ENCODE results near the gene GNL1. TPM values are rescaled to one million over a fixed set of nuclear protein-coding genes. Genes with fewer than 3 reads are reported as not detected.
"Not testable (repeated sequence)": the region's sequence is repeated elsewhere in the genome, so short reads cannot be mapped to it uniquely, and the experiment has no call there.

The GNL1 gene
- total and polyA plus RNA-seq, 4 donors = 41.0 to 68.5 (median 54.6) TPM

GRCh38 chr6:30507849-30508827 is 48.2 kb downstream of the GNL1 start:
- H3K36me3 ChIP-seq (ENCODE audit: control insufficient read depth in 4 of 4, insufficient read depth in 4 of 4, low read length in 4 of 4) = no peaks in the 10 kb centered on the region
- TF ChIP-seq CTCF (IDR thresholded peaks at IDR 0.05; ENCODE audit: control extremely low read depth, extremely low read depth) = no peak
- DNase-seq (no peak), ATAC-seq (ENCODE audit: insufficient read depth, low FRiP score) (no peak)
- H3K4me1 ChIP-seq (ENCODE audit: control insufficient read depth in 5 of 5, insufficient read depth in 5 of 5, low read length in 5 of 5) = no peaks in the 10 kb centered on the region
- H3K9ac ChIP-seq (ENCODE audit: insufficient read depth in 1 of 2, low read length in 2 of 2) = no peak overlapping the region
- H3K4me3 ChIP-seq = no peak overlapping the region
- H3K27ac ChIP-seq (ENCODE audit: low read depth in 1 of 2, low read length in 1 of 2) = peak overlapping the region in 1 of 2 donors; percentile 45
- no peaks in the 10 kb centered on the region for H3K9me3 ChIP-seq (ENCODE audit: control insufficient read depth in 4 of 4, insufficient read depth in 3 of 4, low read length in 3 of 4)
- WGBS, 2 donors = 86% methylated on average over 5 of the region's 5 CpGs
- H3K27me3 ChIP-seq (ENCODE audit: control insufficient read depth in 3 of 3, insufficient read depth in 3 of 3, low read length in 2 of 3) = peaks cover 0 to 10% (median 0%) of the 10 kb centered on the region in 3 donors

GRCh38 chr6:30500421-30501355 is 55.6 kb downstream of the GNL1 start:
- Histone ChIP-seq H3K9me3 (ENCODE audit: control insufficient read depth in 4 of 4, insufficient read depth in 3 of 4, low read length in 3 of 4) (no peaks in the 10 kb centered on the region), H3K4me1 (ENCODE audit: control insufficient read depth in 5 of 5, insufficient read depth in 5 of 5, low read length in 5 of 5) (peaks cover 0 to 3% (median 0%) of the 10 kb centered on the region in 5 donors), H3K27ac (ENCODE audit: low read depth in 1 of 2, low read length in 1 of 2) (peak overlapping the region; percentile 55 to 57), H3K4me3 (no peak overlapping the region), H3K36me3 (ENCODE audit: control insufficient read depth in 4 of 4, insufficient read depth in 4 of 4, low read length in 4 of 4) (no peaks in the 10 kb centered on the region), H3K9ac (ENCODE audit: insufficient read depth in 1 of 2, low read length in 2 of 2) (no peak overlapping the region), H3K27me3 (ENCODE audit: control insufficient read depth in 3 of 3, insufficient read depth in 3 of 3, low read length in 2 of 3) (peaks cover 0 to 4% (median 0%) of the 10 kb centered on the region in 3 donors)
- 44 to 45% methylated on average over 10 of the region's 10 CpGs for WGBS, 2 donors
- ATAC-seq (ENCODE audit: insufficient read depth, low FRiP score) = no peak
- DNase-seq = no peak
- TF ChIP-seq CTCF (IDR thresholded peaks at IDR 0.05; ENCODE audit: control extremely low read depth, extremely low read depth) = no peak

GRCh38 chr6:30498705-30499104 is 57.6 kb downstream of the GNL1 start:
- H3K4me3 ChIP-seq; H3K36me3 ChIP-seq (ENCODE audit: control insufficient read depth in 4 of 4, insufficient read depth in 4 of 4, low read length in 4 of 4); H3K27ac ChIP-seq (ENCODE audit: low read depth in 1 of 2, low read length in 1 of 2); H3K4me1 ChIP-seq (ENCODE audit: control insufficient read depth in 5 of 5, insufficient read depth in 5 of 5, low read length in 5 of 5); H3K27me3 ChIP-seq (ENCODE audit: control insufficient read depth in 3 of 3, insufficient read depth in 3 of 3, low read length in 2 of 3); H3K9ac ChIP-seq (ENCODE audit: insufficient read depth in 1 of 2, low read length in 2 of 2); DNase-seq; H3K9me3 ChIP-seq (ENCODE audit: control insufficient read depth in 4 of 4, insufficient read depth in 3 of 4, low read length in 3 of 4); ATAC-seq (ENCODE audit: insufficient read depth, low FRiP score): not testable (repeated sequence)
- 94 to 100% methylated on average over 10 to 37 of the region's 37 CpGs for WGBS, 2 donors
